HG03196 (cell line): Measurements from ENCODE around the gene ZSCAN2.
"Not testable (repeated sequence)": the region's sequence is repeated elsewhere in the genome, so short reads cannot be mapped to it uniquely, and the experiment has no call there.

Source experiments
- ATAC-seq: cut with Tn5 transposase; IDR thresholded peaks from one replicate; pipeline ENCODE4 v1.9.1; 2021; ENCODE audit not compliant: unreplicated experiment

The ZSCAN2 gene

DNA sequence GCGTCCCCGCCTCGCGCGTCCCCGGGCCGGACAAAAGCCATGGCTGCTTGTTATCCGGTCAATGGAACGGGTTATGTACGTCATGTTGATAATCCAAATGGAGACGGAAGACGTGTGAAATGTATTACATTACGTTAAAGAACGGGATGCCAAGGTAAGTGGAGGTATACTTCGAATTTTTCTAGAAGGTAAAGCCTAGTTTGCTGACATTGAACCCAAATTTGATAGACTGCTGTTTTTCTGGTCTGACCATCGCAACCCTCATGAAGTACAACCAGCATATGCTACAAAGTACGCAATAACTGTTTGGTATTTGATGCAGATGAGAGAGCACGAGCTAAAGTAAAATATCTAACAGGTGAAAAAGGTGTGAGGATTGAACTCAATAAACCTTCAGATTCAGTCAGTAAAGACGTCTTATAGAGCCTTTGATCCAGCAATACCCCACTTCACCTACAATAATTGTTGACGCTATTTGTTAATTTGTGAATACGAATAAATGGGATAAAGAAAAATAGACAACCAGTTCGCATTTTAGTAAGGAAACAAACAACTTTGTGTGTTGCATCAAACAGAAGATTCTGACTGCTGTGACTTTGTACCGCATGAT lies 33.5 kb downstream of the ZSCAN2 start:
- no peak for ATAC-seq

GRCh38 chr15:84638103-84638502 lies 37.3 kb downstream of the ZSCAN2 start:
- ATAC-seq = no peak

- ATAC-seq = not testable (repeated sequence)
Observed at GRCh38 chr15:84641871-84642270, 41.1 kb downstream of the ZSCAN2 start.

- ATAC-seq = not testable (repeated sequence)
Observed at GRCh38 chr15:84642640-84643039, 41.8 kb downstream of the ZSCAN2 start.

DNA sequence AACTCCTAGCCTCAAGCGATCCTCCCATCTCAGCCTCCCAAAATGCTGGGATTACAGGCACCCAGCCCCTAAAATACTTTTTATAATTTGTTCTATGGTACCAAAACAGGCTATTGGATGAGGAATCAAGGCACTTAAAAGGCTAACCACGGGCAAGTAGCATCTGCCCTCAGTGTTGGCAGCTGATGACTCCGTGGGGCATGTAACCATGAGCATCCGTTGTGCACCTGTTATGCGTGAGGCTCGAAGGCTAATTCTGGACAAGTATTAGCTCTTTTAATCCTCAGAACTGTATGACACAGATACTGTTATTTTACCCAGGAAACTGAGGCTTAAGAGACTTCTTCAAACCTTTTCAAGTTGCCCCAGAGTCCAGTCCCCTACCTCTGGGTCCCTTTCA lies 43.0 kb downstream of the ZSCAN2 start:
- no peak for ATAC-seq

- no peak for ATAC-seq
Observed at GRCh38 chr15:84645496-84645895, 44.7 kb downstream of the ZSCAN2 start.

DNA sequence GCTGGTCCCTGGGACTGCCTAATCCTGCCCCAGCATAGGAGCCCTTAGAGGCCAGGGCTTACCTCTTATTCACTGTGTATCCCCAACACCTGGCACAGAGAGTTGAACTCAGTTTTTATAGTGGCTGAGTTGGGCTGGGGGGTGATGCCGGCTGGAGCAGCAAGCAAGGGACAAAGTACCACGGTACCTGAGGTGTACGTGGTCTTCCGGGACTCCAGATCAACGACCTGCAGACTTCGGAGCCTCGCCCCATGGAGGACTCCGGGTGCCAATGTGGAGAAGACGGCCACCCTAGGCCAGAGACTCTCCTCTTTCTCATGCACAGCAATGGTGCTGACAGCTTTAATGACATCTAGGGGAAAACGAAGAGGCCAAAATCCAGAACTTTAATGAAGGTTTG lies 45.2 kb downstream of the ZSCAN2 start:
- no peak for ATAC-seq

DNA sequence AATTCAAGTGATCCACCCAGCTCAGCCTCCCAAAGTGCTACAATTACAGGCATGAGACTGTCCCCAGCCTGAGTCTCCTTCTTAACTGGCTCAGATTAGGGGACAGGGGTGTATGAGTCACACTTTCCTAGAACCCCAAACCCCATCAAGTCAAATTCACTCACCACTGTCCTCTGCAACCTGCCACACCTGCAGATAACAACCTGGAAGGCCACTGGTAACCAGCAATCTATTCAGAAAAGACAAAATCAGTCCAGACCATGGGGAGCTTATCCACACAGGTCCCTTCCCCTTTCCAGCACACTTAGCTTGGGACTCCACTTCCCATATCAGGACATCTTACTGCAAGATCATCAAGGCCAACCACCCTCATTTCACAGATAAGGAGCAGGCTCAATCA lies 46.9 kb downstream of the ZSCAN2 start:
- no peak for ATAC-seq

GRCh38 chr15:84648539-84648938 lies 47.7 kb downstream of the ZSCAN2 start:
- no peak for ATAC-seq

GRCh38 chr15:84649706-84650105 lies 48.9 kb downstream of the ZSCAN2 start:
- ATAC-seq = no peak

DNA sequence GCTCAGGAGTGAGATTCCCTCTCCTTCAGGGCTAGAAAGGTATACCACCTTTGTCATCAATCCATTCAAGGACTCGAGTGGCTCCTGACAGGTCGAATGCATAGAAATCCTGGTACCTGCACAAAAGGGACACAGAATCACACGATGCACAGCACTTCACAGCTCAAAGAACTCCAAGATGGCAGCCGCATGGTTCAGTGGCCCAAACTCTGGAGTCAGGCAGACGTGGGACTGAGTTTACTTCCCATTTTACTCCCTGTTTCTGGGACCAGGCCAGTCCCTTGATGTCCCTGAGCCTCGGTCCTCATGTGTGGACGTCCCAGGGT lies 52.7 kb downstream of the ZSCAN2 start:
- ATAC-seq = no peak

DNA sequence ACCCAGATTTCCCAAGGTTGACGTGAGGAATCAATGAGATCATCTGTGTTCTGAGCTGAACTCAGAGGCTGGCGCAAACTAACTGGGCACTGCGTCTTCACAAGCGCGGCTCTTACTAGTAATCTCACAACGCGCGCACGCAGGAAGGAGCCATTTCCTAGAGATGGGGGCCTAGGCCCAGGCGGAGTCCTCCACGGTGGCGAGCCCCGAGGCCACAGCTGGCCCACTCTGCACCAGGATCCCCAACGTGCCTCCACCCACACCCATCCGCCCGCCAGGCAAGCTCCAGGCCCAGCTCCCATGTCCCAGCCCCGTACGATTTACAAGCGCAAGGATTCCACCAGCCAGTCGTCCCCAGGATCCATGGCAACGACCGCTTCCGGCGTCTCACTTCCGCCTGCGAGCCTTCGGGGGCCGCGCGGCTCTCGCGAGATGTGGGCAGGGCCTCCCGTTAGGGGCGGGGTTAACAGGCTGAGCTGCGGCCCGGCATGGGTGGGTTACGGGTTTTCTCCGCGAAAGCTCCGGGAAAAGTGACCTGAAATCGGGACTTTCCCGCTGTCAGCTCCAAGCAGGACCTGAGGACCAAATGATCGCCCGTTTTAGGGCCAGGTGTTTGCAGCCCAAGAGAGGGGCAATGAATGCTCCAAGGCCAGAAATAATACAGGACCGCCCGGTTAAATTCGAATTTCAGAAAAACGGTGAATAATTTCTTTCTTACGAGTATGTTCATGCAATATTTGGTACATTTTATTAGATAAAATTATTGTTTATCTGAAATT lies 53.3 kb downstream of the ZSCAN2 start, which contains the start of gene WDR73:
TSS of gene WDR73 (minus strand) at position 374 of the 779 bp plus-strand sequence. CDS start at position 365, 9 bp downstream.
- peak; percentile 79 for ATAC-seq

- ATAC-seq = peak; percentile 39
Observed at GRCh38 chr15:84654689-84655453, 54.1 kb downstream of the ZSCAN2 start.

GRCh38 chr15:84656972-84657371 lies 56.2 kb downstream of the ZSCAN2 start:
- no peak for ATAC-seq

GRCh38 chr15:84657748-84658079 lies 56.9 kb downstream of the ZSCAN2 start:
- ATAC-seq = no peak

DNA sequence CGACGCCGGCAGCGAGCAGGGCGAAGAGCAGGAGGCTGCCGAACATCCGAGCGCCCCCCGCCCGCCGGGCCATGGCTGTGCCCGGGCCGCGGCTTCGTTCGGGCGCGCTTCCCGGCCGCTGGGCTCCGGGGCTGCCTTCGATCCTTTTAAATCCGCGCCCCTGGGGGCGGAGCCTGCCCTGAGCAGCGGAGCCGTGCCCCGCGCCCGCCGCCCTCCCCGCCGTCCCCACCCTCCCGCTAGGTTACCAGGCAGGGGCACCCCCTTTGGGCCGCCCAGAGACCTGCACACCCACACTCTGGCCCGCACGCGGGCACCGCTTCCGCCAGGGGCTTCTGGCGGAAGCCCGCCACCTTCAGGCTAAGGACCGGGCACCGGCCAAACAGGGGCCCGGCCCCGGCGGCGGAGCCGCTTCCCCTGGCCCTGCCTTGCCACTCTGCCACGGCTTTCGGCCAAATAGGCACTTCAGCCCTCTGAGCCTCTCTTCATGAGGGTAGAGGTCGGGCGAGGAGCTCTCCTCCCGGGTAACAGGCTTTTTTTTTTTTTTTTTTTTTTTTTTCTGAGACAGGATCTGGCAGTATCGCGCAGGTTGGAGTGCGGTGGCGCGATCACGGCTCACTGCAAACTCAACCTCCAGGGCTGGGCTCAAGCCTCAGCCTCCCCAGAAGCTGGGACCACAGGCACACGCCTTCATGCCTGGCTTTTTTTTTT lies 57.4 kb downstream of the ZSCAN2 start, which contains the start of gene NMB:
TSS of gene NMB (minus strand) at position 120 of the 708 bp plus-strand sequence. CDS start at position 73, 47 bp downstream.
- ATAC-seq = peak; percentile 75

DNA sequence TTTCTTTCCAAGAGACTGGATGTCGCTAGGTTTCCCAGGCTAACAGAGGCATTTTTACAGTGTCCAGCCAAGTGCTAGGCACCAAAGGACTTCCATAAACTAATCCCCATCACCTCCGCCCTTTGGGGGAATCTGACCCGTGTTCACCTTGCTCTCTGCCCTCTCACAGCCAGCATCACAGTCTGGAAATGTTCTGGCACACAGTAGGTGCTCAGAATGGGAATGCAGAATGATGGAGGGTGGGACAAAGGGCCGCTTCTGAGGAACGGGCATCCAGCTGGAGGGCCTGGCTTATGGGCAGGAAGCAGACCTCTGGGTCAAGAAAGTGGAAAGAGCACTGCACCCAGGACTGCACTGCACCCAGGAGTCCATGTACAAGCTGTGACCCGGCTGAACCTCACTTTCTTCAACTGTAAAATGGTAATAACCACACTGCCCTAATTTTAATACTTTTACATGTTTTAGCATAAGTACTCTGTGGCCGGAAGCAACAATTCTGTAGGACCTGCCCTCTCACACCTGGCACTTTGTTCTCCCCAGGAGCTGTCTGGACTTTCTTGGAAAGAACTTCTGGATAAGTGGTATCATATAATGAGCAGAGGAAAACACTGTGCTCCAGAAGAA lies 58.1 kb downstream of the ZSCAN2 start:
- ATAC-seq = no peak

DNA sequence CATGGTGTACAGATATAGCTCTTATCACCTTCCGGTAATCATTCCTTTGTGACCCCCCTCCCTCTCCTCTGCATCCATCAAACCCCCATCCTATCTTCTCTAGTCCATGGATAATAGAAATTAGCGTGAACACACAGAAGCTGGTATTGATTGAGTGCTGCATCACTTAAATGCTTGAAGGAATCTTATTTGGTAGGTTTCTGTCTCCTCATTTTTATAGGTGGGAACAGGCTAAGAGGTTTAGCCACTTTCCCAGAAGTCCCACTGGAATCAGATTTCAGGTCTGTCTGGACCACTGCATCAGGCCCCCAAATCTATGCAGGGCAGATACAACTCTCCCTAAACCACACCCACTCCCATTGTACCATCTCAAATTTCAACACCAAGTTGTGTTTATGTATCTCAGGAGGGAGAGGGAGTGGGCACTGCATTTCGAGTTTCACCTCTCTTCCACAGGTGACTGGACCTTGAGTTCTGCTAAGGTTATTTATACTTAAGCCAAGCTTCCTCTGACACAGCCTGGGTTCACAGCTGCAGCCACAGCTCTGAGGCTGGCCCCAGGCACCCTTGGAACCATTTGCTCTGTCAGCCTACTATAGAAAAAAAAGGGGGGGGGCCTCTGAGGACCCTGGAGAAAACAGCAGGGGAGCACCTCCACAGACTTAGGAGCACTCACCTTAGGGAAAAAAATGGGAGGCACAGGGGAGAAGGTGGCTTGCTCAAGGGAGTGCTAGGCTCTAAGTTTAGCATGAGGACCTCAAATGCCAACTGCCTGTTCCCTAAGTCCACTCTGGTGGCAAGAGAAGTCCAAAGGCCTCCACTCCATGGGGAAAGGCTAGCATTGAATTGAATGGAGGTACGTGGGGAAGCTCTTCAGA lies 59.3 kb downstream of the ZSCAN2 start:
- ATAC-seq = no peak

GRCh38 chr15:84661001-84661400 lies 60.2 kb downstream of the ZSCAN2 start:
- ATAC-seq = no peak

- ATAC-seq = no peak
Observed at GRCh38 chr15:84666373-84666772, 65.6 kb downstream of the ZSCAN2 start.
